ENCODE measurements around the gene BRF1. TPM values are rescaled to one million over a fixed set of nuclear protein-coding genes. Genes with fewer than 3 reads are reported as not detected.
"Not testable (repeated sequence)": the region's sequence is repeated elsewhere in the genome, so short reads cannot be mapped to it uniquely, and the experiment has no call there.

Gene BRF1
- total and polyA plus RNA-seq, 2 donors, result 19.3 to 30.9 TPM

DNA sequence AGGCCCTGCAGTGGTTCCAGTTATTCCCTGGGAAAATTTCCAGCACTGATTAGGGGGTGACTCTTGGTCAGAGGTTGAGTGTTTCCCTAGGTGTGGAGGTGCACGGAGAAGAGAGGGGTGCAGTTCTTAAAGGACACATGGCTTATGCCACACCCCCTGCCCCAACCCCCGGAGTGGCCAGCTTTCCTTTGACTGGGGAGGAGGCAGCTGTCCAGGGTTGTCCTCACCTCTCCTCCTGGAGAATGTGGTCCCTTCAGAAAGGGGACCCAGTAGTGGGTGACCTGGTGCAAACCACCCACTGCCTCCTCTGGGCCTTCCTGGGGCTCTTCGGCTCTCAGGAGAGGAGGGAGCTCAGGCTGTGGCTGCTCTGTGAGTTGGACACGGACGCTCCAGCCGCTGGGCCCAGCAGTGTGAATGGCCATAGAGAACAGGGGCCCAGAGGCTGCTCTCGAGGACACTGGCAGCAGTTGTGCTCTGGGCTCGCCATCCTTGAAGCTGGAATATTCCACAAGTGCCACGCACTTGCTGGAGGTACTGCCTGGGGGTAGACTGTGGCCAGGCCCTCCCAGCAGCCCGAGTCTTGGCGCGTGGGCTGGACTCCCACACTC lies 27.4 kb upstream of the BRF1 start:
- H3K4me3 ChIP-seq (ENCODE audit: low read depth, low read length), result no peak overlapping the region

DNA sequence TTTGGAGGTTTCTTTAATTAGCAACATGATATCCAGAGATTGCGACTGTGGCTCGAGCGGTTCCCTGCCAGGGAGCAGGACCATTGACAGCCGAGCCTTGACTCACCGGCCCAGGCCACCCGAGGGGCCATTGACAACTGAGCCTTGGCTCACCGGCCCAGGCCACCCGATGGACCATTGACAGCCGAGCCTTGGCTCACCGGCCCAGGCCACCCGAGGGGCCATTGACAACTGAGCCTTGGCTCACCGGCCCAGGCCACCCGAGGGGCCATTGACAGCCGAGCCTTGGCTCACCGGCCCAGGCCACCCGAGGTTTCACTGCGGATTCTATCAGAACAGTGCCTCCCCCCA lies 26.9 kb upstream of the BRF1 start:
- H3K27ac ChIP-seq (ENCODE audit: low read depth); H3K4me3 ChIP-seq (ENCODE audit: low read depth, low read length); H3K4me1 ChIP-seq (ENCODE audit: insufficient read depth); DNase-seq (ENCODE audit: extremely low spot score); H3K36me3 ChIP-seq (ENCODE audit: insufficient read depth): not testable (repeated sequence)
- 81% methylated on average over 17 of the region's 17 CpGs for WGBS

More for the DNA sequence above, 27.4 kb upstream of the BRF1 start:
- WGBS, result 84% methylated on average over 12 of the region's 12 CpGs
- DNase-seq (ENCODE audit: extremely low spot score), result no peak
- Histone ChIP-seq H3K36me3 (ENCODE audit: insufficient read depth) (no peaks in the 10 kb centered on the region), H3K27ac (ENCODE audit: low read depth) (no peak overlapping the region), H3K4me1 (ENCODE audit: insufficient read depth) (no peaks in the 10 kb centered on the region)

DNA sequence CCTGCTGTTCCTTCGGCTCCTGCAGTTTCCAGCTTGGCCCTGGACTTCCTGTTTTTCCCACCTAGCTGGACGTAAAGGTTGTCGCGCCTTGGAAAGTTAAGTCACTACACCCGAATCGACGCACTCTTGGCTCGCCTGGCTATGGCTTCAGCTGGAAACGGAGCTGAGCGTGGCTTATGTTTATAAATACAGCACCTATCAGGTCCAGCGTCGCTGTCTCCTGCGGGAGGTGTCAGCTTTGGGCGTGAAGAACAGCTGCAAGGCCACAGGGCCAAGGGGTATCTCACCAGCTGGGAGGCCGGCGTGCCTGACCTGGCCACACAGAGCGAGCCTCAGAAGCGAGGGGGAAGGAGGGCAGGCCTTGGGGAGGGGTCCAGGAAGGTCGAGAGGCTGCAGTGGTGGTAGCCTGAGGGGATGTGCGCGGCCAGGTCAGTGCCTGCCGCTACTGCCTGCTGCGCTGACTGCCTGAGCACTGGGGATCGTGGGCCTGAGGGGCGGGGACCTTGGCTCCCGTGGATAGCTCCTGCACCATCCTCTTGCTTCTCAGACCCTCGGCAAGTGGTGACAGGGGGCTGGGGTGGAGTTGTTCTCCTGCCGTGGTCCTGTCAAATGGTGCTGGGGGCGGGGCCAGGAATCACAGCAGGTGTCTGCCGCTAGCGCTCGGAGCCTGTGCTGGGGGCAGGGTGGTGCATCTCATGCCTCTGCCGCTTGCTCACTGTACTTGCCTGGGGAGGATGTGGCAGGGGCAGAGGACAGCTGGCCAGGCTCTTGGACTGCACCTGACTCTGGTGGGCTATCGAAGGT lies 26.3 kb upstream of the BRF1 start:
- H3K4me1 ChIP-seq (ENCODE audit: insufficient read depth), result no peaks in the 10 kb centered on the region
- no peak for DNase-seq (ENCODE audit: extremely low spot score)
- H3K27ac ChIP-seq (ENCODE audit: low read depth), result no peak overlapping the region
- H3K4me3 ChIP-seq (ENCODE audit: low read depth, low read length), result no peak overlapping the region
- no peaks in the 10 kb centered on the region for H3K36me3 ChIP-seq (ENCODE audit: insufficient read depth)
- WGBS, result 79% methylated on average over 34 of the region's 34 CpGs

DNA sequence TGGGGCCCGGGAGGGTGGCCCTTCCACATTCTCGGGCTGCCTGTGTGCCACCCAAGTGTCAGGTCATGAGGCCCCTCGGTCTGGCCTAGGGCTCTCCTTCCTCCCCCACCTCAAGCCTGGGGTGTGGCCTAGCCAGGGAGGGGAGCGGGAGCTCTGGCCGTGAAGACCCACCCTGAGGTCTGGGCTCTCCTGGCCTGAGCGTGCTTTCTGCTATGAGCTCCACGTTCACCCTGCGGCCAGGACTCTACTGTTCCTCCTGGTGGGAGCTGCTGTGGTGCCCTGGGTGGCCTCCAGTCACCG lies 25.7 kb upstream of the BRF1 start:
- H3K4me3 ChIP-seq (ENCODE audit: low read depth, low read length), result no peak overlapping the region
- H3K27ac ChIP-seq (ENCODE audit: low read depth), result no peak overlapping the region
- no peaks in the 10 kb centered on the region for H3K4me1 ChIP-seq (ENCODE audit: insufficient read depth)
- no peaks in the 10 kb centered on the region for H3K36me3 ChIP-seq (ENCODE audit: insufficient read depth)
- DNase-seq (ENCODE audit: extremely low spot score), result no peak
- 81% methylated on average over 9 of the region's 9 CpGs for WGBS

DNA sequence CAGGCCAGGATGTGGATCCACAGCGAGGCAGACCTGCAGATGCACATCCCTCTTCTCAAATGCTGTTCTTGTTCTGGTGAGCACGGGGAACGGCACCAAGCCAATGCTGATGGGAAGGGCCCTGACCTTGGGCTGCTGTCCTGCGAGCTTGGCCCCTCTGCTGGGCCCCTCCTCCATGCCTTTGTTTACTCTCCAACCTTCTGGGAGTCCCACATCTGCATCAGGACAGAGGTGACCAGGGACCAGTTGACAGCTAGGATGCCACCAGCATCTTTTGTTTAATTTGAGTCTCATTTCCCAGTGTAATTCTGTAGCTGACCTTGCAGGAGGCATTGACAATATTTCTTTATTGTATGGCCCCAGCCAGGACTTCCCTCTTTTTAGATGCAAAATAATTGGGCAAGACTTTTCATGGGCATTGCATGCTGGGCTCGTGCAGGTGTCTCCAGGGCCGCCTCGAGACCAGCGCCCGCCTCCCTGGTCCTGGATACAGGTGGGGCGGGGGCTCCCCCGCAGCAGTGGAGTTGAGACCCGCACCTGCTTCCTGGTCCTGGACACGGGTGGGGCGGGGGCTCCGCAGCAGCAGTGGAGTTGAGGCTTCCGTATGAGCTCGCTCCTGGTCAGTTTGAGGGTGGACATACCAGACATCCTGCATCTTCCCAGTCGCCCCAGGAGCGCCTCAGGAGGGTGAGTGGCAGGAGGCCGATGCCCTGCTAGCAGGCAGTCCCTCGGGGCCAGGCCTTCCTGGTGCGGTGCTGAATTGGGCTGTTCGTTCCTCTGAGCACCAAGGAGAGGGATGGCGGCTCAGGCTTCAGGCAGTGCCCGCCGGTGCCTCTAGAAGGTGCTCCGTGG lies 25.1 kb upstream of the BRF1 start:
- Histone ChIP-seq H3K4me1 (ENCODE audit: insufficient read depth) (no peaks in the 10 kb centered on the region), H3K36me3 (ENCODE audit: insufficient read depth) (no peaks in the 10 kb centered on the region), H3K4me3 (ENCODE audit: low read depth, low read length) (no peak overlapping the region), H3K27ac (ENCODE audit: low read depth) (no peak overlapping the region)
- 91% methylated on average over 27 of the region's 27 CpGs for WGBS
- DNase-seq (ENCODE audit: extremely low spot score), result no peak

DNA sequence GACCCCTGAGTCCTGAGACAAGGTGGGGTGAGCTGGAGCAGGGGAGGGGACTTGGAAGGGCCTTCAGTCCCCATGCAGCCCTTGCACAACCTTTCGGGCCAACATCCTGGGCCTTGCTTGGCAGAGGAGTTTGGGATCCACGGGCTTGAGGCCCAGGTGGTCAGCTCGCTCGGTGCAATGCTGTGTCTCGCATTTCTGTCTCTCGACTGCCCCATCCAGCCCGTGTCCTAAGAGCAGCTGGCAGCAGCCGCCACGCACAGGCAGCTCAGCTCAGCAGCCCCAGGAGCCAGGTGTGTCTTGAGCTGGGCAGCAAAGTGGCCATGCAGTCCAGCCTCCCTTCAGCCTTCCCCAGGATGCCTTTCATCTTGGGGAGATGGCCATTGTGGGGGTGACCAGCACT lies 24.5 kb upstream of the BRF1 start:
- no peaks in the 10 kb centered on the region for H3K4me1 ChIP-seq (ENCODE audit: insufficient read depth)
- no peak overlapping the region for H3K27ac ChIP-seq (ENCODE audit: low read depth)
- no peaks in the 10 kb centered on the region for H3K36me3 ChIP-seq (ENCODE audit: insufficient read depth)
- H3K4me3 ChIP-seq (ENCODE audit: low read depth, low read length), result no peak overlapping the region
- DNase-seq (ENCODE audit: extremely low spot score), result no peak
- 90% methylated on average over 9 of the region's 9 CpGs for WGBS

DNA sequence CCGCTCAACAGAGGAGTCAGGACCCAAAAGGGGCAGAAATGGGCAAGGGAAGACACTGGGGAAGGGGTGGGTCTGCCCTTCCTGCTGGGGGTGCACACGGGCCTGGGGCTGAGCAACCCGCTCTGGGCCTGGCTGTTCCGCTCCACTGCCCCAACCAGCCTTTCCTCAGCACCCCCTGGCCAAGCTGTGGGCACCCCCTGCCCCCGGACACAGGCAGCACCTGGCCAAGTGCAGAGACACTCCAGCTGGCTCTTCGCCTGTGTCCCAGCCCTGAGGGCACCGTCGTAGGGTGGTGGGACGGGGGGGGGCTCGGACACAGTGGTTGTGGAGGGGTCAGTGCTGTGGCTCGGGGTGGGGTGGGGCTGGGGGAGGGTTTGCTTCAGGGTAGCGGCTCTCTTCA lies 24.1 kb upstream of the BRF1 start:
- WGBS, result 83% methylated on average over 12 of the region's 12 CpGs
- H3K36me3 ChIP-seq (ENCODE audit: insufficient read depth), result no peaks in the 10 kb centered on the region
- no peak overlapping the region for H3K4me3 ChIP-seq (ENCODE audit: low read depth, low read length)
- no peak overlapping the region for H3K27ac ChIP-seq (ENCODE audit: low read depth)
- H3K4me1 ChIP-seq (ENCODE audit: insufficient read depth), result no peaks in the 10 kb centered on the region
- DNase-seq (ENCODE audit: extremely low spot score), result no peak

DNA sequence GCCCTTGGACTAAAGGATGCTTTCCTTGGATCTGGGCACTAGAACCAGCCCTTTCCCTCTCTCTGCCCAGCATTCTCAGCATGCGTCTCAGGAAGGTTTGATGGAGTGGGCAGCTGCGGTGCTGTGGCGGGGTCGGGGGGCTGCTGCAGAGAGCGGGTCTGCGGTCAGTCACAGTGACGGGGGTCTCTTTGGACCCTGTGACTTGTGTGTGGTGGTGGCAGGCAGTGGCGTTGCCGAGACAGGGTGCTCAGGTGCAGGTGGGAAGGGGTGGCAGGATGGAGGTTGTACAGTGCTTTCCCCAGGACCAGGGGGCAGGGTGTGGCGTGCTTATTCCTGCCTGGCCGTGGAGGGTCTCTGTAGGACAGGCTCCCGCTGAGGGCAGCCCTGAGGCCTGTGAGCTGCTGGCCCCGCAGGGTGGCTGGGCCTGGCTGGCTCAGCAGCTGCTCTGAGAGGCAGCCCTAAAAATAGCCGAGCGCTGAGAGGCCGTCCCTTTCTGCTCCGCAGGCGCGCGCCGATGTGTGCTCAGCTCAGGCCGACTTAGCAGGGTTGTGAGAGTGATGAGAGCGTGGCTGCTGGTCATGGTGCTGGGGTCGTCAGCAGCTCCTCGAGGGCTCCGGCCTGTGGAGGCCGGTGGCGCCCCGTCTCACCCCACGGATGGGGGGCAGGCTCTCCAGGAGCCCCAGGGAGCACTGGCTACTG lies 23.4 kb upstream of the BRF1 start:
- DNase-seq (ENCODE audit: extremely low spot score), result no peak
- no peaks in the 10 kb centered on the region for H3K4me1 ChIP-seq (ENCODE audit: insufficient read depth)
- no peak overlapping the region for H3K4me3 ChIP-seq (ENCODE audit: low read depth, low read length)
- H3K36me3 ChIP-seq (ENCODE audit: insufficient read depth), result no peaks in the 10 kb centered on the region
- 77% methylated on average over 30 of the region's 30 CpGs for WGBS
- no peak overlapping the region for H3K27ac ChIP-seq (ENCODE audit: low read depth)

DNA sequence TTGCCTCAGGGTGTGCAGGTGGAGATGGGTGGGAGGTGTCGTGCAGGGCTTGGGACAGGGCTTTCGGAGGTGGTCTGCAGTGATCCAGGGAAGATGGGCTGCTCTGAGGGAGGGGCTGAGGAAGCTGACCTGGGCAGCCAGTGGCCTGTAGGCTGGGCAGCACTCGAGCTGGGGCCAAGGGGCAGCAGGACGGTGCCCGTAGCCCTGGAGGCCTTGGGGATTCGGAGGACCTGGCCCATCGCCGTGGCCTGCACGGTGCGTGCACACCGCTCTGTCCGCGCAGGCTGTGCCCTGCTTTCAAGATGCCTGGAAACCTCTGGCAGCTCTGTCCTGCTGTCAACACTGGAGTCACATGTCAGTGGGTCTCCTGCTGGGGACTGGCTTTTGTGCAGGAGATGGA lies 22.9 kb upstream of the BRF1 start:
- H3K4me1 ChIP-seq (ENCODE audit: insufficient read depth), result no peaks in the 10 kb centered on the region
- H3K4me3 ChIP-seq (ENCODE audit: low read depth, low read length), result no peak overlapping the region
- DNase-seq (ENCODE audit: extremely low spot score), result no peak
- no peak overlapping the region for H3K27ac ChIP-seq (ENCODE audit: low read depth)
- WGBS, result 93% methylated on average over 13 of the region's 13 CpGs
- H3K36me3 ChIP-seq (ENCODE audit: insufficient read depth), result no peaks in the 10 kb centered on the region

DNA sequence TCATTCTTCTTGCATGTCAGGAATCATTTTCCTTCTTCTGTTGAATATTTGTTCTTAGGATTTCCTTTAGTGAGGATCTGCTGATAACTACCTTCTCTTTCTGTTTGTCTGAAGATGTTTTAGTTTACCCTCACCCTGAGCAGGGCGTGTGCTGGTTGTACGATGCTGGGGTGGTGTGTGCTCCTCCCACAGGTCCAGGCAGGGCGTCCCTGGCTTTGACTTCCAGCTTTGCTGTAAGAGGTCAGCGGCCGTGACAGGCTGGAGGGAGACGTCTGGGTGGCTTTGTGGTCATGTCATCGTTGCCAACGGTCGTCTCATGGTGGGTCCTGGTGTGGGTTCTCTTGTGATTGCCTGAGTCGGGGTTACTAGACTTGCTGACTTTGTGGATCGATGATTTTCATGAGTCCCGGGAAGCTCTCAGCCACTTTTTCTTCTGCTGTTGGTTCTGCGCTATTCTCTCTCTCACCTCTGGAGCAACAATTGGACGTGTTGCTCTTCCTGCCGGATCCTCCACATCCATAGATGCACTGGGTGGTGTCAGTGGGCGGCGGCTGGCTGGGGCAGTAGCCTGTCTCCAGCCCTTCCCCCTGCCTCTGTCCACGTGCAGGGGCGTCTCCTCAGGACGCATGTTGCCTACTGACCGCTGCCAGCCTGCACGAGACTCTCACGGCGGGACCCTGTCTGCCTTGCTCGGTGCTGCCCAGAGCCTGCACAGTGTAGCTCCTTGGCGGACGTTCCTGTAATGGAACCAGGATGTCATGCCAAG lies 22.2 kb upstream of the BRF1 start:
- H3K36me3 ChIP-seq (ENCODE audit: insufficient read depth), result no peaks in the 10 kb centered on the region
- DNase-seq (ENCODE audit: extremely low spot score), result no peak
- no peak overlapping the region for H3K27ac ChIP-seq (ENCODE audit: low read depth)
- no peaks in the 10 kb centered on the region for H3K4me1 ChIP-seq (ENCODE audit: insufficient read depth)
- 80% methylated on average over 27 of the region's 27 CpGs for WGBS
- H3K4me3 ChIP-seq (ENCODE audit: low read depth, low read length), result no peak overlapping the region

DNA sequence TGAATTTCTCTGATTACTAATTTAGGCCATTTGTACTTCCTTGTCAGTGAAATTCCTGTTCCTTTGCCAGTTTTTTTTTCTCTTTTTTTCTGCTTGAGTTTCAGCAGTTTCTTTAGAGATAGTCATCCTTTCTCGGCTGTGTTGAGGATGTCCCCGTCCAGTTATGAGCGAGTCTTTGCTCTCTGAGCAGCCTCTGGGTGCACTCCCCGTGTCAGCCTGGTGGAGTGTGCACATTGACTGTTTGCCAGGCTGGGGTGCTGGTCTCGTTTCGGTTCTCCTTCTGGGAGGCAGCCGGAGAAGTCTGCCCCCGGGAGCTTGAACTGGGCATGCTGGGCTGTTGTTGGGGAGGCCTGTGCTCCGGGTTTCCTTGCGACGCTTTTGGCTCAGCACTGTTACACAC lies 16.7 kb upstream of the BRF1 start:
- WGBS, result 40% methylated on average over 11 of the region's 11 CpGs
- H3K36me3 ChIP-seq (ENCODE audit: insufficient read depth), result no peaks in the 10 kb centered on the region
- H3K4me1 ChIP-seq (ENCODE audit: insufficient read depth), result peaks cover 4% of the 10 kb centered on the region
- DNase-seq (ENCODE audit: extremely low spot score), result no peak
- H3K27ac ChIP-seq (ENCODE audit: low read depth), result no peak overlapping the region
- H3K4me3 ChIP-seq (ENCODE audit: low read depth, low read length), result no peak overlapping the region

DNA sequence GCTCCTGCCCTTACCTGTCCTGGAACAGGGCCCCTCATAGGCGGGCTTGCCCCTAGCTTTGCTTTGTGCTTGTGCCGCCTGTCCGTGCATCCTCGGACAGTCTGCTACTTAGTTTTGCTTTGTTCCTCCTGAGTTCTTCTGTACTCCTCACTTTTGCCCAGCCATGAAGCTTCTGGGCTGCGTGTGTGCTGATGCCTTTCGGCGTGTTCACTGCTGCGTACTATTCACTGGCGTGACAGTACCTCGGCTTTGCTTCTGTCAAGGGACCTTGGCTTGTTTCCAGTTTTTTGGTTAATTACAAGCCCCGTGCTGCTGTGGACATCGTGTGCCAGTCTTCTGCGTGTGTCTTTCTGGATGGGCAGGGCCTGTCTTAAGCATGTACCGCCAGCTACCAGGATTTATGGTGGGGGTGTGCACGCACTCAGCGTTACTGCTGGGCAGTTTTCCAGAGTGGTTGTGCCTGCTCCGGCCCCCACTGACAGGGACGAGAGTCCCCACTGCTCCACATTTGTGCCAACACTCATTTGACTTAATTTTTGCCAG lies 16.2 kb upstream of the BRF1 start:
- Histone ChIP-seq H3K36me3 (ENCODE audit: insufficient read depth) (no peaks in the 10 kb centered on the region), H3K27ac (ENCODE audit: low read depth) (no peak overlapping the region), H3K4me3 (ENCODE audit: low read depth, low read length) (no peak overlapping the region), H3K4me1 (ENCODE audit: insufficient read depth) (peaks cover 4% of the 10 kb centered on the region)
- 59% methylated on average over 18 of the region's 18 CpGs for WGBS
- no peak for DNase-seq (ENCODE audit: extremely low spot score)

DNA sequence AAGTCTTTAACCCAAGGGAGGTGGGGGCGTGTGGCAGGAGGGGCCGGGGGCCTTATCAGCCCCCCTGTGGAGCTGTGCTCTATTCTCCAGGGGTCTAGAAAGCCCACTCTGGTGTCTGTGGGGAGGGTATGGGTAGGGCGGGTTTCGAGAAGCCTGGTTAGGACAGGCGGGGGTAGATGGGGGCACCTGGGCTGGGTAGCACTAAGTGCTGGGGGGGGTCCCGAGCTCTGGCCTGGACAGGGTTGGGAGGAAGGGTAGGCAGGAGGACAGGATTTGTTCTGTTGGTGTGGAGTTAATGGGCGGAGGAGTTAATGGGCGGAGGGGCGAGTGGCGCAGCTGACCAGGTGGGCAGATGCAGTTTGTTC lies 15.8 kb upstream of the BRF1 start:
- 90% methylated on average over 10 of the region's 10 CpGs for WGBS
- Histone ChIP-seq H3K4me3 (ENCODE audit: low read depth, low read length) (no peak overlapping the region), H3K36me3 (ENCODE audit: insufficient read depth) (no peaks in the 10 kb centered on the region), H3K4me1 (ENCODE audit: insufficient read depth) (peaks cover 4% of the 10 kb centered on the region), H3K27ac (ENCODE audit: low read depth) (no peak overlapping the region)
- no peak for DNase-seq (ENCODE audit: extremely low spot score)
